Activated naive CD4-positive, alpha-beta T cell treated with Interleukin-2 at 50 U/mL for 16 hours (primary cell): ENCODE measurements around the gene BICDL1.

Source experiments
- DNase-seq: peaks from one replicate; pipeline ENCODE4 v3.0.0-alpha.2; 2020

BICDL1 gene

DNA sequence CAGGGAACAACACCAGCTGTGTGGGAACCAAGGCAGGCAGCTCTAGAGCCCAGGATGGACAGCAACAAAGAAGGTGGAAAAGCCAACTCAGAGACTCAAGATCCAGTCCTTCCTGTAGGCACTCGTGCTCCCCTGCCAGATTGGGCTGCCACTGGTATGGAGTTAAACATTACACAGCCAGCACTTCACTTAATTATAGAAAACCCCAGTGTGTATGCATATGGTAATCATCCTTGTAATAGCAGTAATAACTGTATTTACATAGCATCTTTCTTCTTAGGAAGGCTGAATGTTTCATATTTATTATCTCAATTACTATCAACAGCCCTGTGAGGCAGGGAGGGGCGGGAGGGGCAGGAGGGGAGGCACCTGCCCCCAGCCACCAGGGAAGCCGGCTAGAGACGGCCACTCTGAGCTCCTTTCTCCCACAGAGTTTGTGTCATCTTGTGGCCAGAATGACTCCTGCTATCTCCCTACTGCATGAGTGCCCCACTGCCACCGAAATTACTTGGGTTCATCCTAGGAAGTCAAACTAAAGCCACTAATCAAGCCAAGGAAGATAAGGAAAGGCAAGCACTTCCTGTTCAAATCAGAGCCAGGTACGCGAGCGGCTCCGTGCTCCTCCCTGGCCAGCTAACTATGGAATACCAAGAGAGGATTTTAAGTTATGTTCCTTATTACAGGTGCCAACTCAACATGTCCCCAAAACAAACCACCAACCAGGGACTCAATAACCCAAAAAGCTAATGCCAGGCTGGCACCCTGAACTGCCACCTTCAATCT is 143.2 kb downstream of the BICDL1 start:
- DNase-seq, result no peak

DNA sequence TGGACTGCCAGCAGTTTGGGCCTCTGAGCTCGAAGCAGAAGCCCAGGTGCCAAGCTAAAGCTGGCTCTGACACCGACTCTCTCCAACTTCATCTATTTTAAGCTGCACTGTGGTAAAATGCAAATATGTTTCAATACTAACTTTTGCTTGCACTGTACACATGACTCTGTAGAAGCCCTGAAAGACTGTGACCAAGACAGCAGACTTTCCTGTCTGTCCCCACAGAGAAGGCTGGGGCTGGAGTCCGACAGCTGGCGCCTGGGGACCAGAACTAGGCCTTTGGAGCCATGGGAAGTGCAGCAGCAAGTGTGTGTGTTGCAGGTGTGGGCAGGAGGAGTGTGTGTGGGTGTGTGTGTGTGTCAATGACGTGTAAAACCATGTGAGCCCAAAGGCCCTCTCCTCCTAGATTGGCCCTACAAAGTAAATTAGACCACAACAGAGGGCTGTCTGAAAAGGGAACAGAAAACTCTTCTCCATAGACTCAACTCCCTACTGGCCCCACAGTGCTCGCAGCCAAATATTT is 143.9 kb downstream of the BICDL1 start:
- DNase-seq, result no peak

DNA sequence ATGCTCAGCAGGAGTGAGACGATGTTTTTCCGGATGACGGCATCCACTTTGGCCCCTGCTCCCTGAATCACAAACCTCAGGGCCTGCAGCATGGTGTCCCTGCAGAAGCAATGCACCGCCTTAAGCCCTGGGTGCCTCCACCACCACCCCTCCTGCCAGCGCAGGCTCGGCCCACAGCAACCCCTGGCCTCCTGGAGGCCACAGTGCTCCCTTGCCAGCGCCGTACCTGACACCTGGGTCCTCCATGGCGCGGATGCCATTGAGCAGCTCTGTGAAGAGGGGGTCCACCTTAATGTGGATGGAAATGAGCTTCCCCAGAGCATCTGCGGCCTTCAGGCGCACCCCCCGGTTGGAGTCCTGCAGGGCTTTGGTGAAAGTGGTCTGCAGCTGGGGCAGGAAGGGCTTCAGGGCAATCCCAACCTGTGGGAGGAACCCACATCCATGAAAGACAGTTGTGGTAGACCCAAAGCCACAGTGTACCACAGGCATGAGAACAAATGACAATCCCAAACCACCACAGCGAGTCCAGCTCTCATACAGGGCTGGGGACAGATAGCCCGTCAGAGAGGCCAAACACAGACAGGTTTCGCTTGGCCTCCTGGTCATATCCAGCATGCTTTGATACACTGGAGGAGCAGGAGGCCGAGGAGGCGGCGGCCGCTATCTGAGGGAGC is 145.4 kb downstream of the BICDL1 start:
- no peak for DNase-seq

DNA sequence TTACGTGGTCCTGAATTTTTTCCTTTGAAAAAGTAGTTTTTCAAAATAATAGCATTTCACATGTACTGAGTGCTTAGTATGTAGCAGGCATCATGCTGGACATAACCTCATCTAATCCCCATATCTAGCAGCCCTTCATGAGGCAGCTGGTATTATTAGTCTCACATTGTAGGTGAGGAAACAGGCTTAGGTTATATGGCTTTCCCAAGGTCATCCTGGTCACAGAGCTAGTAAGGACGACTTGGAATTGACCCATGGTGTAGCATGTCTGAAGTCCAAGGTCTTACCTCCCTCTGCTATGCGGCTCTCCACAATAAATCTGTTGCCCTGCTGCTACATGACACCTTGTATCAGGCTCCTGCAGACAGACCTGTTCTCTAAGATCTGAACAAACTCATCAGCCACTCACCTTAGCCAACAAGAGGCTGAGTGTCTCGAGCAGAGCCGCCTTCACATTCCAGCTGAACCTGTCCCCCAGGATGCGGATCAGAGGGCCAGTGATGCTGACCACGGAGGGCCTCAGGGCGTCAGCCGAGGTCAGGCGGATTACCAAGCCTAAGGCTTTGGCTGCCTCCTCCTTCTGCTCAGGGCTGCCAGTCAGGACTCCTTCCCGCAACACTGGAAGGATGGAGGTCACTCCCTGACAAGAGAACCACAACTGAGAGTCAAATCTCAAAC is 147.2 kb downstream of the BICDL1 start:
- DNase-seq, result no peak

DNA sequence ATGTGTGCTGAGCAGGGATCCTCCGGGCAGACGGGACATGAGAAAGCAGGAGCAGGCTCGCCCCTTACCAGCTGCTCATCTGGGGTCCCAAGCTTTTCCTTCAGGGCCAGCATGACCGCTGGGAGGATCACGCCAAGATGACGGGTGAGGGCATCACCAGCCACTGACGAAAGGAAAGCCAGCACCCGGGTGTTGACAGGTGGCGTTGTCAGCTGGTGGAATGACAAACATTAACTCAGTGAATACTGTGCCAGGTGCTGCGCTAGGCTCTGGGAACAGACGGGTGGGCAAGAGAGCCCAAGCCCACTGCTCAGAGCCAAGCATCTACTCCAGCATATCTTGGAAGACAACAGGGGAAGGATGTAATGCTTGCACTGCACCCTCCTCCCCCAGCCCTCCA is 148.8 kb downstream of the BICDL1 start:
- DNase-seq, result no peak

DNA sequence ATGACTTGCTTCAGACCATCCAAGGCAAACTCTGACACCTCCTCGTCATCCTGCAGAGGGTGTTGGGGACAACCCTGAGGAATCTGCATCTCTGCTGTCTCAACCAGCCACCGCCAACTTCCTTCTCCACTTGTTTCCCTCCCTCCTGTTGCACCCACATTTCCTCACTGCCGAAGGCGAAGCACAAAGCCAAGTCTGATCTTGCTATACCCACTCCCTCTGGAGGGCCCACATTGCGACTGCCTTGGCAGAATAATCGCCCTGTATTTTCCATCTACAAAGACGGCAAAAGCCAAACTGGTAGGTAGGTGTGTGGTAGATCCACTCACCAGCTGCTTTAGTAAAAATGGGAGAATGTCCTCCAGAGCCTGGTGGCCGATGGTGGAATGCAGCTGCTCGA is 149.3 kb downstream of the BICDL1 start:
- DNase-seq, result no peak

DNA sequence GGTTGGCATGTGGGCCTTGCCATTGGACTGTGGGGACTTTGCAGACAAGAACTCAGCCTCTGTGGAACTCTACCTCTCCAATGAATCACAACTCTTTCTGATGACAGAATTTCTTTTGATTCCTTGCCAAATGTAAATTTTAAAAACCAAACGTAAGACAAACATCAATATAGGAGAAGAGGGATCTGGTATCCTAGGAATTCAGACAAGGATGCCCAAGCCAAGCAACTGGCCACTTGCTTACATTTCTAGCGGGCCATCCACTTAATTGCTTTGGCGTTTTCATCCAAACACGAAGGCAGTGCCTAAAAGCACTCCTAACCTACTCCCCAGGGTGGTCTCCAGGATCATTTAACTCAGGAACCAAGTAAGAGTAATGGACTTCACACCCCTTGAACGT is 150.9 kb downstream of the BICDL1 start:
- DNase-seq, result no peak

DNA sequence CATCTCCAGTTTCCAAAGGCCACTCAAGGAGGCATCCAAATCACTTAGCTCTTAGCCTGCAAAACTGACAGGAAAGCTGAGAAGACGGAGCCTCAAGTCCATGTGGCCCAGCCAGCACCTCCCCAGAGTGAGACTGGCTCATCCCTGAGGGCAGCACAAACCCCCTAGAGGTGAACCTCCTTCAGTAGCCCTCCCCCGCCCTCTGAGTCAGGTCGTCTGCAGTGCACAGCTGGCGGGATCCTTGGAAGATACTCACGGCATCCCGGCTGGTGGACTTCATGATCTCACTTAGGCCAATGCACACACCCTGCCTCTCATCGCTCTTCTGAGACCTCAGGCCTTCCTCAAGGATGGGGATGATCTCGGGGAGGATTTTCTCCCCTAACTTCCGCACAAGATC is 151.6 kb downstream of the BICDL1 start:
- DNase-seq, result no peak

DNA sequence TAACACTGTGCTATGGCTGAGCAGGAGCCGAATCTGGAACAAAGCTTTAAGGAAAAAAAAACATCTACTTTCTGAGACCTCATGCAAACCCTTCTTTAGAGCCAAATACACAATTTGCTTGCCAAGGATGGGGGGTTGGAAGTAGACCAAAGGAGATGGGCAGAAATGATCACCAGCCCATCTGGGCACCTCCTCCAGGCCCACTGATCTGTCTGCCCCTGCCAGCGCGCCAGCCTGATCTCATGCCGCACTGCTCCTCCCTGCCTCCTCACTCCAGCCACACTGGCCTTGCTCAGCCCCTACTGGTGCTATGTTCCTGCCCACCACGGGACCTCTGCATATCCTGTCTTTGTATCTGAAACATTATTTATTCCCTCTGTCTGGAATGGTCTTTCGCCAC is 152.3 kb downstream of the BICDL1 start:
- no peak for DNase-seq

DNA sequence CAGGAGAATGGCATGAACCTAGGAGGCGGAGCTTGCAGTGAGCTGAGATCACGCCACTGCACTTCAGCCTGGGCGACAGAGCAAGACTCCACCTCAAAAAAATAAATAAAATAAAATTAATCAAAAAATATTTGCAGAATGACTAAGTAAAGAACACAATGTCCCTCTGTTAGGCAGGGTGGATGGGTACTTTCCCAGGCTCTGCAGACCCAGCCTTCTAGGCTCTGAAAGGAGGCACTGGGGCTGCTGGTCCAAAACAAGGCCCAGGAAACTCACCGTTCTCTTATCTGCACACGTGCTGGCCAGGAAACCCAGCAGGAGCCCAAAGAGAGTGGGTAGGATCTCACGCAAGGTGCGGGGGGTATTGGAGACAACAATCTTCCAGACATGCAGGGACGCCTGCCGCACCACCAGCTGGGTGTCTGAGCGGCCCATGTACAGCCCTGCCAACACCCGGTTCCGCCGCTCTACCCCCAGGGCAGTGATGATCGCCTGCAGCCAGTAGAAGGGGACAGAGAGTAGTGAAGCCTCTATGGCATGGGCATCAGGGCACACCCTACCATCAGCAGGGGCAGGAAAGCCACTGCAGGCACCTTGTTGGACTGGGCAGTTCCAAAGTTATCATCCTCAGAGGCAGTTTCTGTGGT is 153.3 kb downstream of the BICDL1 start:
- DNase-seq, result no peak
